Astrocyte of the spinal cord (primary cell): ENCODE measurements around the gene INPP5J.
A peak's percentile ranks its signal among the peaks of the same experiment; 100 is the strongest.

ENCODE experiments used
- DNase-seq: peaks from one replicate; pipeline ENCODE4 v3.0.0; 2011; ENCODE audit warnings: low read depth, low spot score
- H3K4me3 ChIP-seq: 2 replicates; pipeline ENCODE4 v1.5.1; 2011; ENCODE audit warnings: low read depth, mild to moderate bottlenecking, low read length, moderate library complexity
- in situ Hi-C: cut with HindIII; loops from 2 replicates; pipeline ENCODE4 v1.10.0; 2017; ENCODE audit warnings: low sequenced_read_pairs
- TF ChIP-seq, protein P1 (sequence below): IDR thresholded peaks from 2 replicates; pipeline ENCODE4 v1.5.1; 2012; ENCODE audit warnings: low read depth, mild to moderate bottlenecking, low read length, inconsistent platforms

INPP5J gene

DNA sequence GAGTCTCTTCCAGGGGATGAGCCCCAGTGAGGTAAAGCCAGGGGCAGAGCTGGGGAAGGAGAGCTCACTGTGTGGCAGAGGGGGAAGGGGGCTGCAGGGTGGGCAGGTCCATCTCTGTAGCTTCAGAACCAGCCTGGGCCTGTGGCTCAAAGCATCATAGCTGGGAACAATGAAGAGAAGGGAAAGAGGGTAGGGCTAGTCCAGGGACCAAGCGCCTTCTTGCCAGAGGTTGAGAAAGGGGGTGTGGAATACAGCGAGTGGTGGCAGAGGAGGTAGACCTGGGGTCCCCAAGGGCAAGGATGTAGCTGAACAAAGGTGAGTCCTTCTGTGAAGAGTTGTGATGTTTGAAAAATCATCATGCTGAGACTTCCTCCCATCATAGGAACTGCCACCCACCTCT lies 18.8 kb downstream of the INPP5J start:
- no peak overlapping the region for H3K4me3 ChIP-seq
- no peak for DNase-seq
- in situ Hi-C loops = no loop called here
- TF ChIP-seq, protein P1, sequence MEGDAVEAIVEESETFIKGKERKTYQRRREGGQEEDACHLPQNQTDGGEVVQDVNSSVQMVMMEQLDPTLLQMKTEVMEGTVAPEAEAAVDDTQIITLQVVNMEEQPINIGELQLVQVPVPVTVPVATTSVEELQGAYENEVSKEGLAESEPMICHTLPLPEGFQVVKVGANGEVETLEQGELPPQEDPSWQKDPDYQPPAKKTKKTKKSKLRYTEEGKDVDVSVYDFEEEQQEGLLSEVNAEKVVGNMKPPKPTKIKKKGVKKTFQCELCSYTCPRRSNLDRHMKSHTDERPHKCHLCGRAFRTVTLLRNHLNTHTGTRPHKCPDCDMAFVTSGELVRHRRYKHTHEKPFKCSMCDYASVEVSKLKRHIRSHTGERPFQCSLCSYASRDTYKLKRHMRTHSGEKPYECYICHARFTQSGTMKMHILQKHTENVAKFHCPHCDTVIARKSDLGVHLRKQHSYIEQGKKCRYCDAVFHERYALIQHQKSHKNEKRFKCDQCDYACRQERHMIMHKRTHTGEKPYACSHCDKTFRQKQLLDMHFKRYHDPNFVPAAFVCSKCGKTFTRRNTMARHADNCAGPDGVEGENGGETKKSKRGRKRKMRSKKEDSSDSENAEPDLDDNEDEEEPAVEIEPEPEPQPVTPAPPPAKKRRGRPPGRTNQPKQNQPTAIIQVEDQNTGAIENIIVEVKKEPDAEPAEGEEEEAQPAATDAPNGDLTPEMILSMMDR = no peak

DNA sequence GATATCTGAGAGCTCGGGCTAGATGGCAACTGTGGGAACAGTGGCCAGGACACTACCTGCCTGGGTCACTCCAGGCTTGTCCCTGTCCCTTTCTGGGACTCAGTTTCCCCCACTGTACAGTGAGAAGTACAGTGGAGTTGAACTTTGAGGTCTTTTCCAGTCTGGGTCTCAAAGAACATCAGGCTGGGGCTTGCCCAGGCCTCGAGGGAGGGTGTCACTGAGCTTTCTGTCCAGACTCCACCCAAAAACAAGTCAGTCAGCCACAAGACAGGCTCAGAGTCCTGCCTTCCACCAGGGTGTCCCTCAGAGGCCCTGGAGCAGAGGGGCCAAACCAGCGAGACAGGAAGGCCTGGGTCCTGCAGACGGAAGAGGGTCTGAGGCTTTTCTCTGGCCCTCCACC lies 19.5 kb downstream of the INPP5J start:
- TF ChIP-seq, protein P1 = no peak
- no peak for DNase-seq
- no peak overlapping the region for H3K4me3 ChIP-seq
- in situ Hi-C loops = no loop called here

DNA sequence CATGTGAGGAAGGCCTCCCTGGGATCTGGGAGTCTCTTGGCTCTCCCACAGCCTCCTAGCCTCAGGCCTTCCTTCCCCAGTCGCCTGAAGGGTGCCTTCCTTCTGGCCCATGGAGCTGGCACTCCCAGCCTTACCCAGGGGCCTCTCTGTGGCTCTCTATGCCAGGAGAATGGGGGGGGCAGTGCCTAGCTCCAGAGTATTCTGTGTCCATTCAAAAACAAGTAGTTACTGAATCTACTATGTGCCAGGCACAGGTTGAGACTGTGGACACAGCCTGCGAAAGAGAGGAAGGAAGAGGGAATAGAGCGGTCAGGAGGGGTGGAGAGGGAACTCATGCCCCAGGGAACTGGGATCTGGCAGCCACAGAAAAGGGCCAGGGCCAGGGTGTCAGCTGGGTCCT lies 20.3 kb downstream of the INPP5J start:
- TF ChIP-seq, protein P1 = no peak
- in situ Hi-C loops = no loop called here
- no peak overlapping the region for H3K4me3 ChIP-seq
- no peak for DNase-seq

DNA sequence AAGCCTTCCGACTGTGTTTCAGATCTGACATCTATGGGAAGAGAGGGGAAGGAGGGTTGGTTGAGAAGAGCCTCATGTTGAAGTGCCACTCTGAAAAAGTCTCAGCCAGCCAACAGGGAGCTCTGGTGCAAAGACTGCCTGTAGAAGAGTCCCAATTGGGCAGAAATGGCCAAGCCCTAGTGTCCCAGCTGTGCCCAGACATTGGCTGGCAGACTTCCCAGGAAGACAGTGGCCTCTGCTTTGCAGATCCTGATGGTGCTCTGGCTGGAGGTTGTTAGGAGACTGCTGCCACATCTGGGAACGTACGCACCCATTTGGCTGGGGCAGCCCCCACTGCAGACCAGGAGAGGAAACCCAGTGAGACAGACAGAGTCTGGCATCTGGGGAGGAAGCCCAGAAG lies 20.8 kb downstream of the INPP5J start:
- in situ Hi-C loops = no loop called here
- DNase-seq = no peak
- TF ChIP-seq, protein P1 = no peak
- no peak overlapping the region for H3K4me3 ChIP-seq

DNA sequence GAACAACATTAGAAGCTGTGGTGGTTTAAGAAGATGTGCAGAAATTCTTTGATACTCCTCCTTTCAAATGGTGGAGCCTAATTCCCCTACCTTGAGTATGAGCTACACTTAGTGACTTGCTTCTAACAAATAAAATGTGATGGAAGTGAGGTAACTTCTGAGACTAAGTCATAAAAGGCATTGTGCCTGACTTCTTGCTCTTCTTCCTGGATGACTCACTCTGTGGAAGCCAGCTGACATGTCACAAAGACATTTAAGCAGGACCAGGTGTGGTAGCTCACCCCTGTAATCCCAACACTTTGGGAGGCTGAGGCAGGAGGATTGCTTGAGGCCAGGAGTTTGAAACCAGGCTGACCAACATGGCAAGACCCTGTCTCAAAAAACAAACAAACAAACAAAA lies 21.5 kb downstream of the INPP5J start:
- in situ Hi-C loops = no loop called here
- DNase-seq = no peak
- TF ChIP-seq, protein P1 = no peak
- H3K4me3 ChIP-seq = no peak overlapping the region

DNA sequence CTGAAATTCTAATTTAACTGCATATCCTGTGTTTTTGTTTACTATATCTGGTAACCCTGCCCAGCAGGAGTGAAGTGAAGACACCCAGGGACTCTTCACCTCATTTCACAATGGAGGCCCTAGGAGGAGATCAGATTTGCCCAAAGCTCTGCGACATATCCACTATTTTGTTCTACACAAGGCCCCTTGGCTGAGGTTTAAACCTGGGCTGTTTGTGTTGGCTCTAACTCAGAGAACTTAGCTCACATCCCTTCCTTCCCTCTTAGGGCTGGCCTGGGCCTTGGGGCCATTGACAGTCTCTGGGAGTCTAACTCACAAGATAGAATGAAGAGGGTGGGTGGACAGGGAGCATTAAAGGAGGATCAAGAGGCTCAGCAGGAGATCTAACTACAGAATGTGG lies 25.7 kb downstream of the INPP5J start:
- peak; percentile 57 for DNase-seq
- H3K4me3 ChIP-seq = no peak overlapping the region
- TF ChIP-seq, protein P1 = no peak
- in situ Hi-C loops = no loop called here
